Body of pancreas (tissue), 4 donors: ENCODE measurements around the gene SLK. TPM values are rescaled to one million over a fixed set of nuclear protein-coding genes. Genes with fewer than 3 reads are reported as not detected.

Source experiments
- ATAC-seq: fragments of 150-250 bp; one replicate; pipeline ENCODE4 v1.9.1; 2016
- DNase-seq, 4 donors: peaks; one replicate each; pipeline ENCODE4 v3.0.0-alpha.2; 2019
- H3K27ac ChIP-seq, 4 donors: fragments of 200-600 bp; sonication (generic); 1 replicate in 3 of 4; 2 replicates in 1 of 4; pipeline versions ENCODE4 v1.5.1 to v1.6.1; 2016 to 2019; ENCODE audit warnings: mild to moderate bottlenecking in 1 of 4, mixed read lengths in 1 of 4, moderate library complexity in 1 of 4
- H3K27me3 ChIP-seq, 2 donors: fragments of 200-600 bp; sonication (generic); one replicate each; pipeline ENCODE4 v1.6.0; 2016; ENCODE audit warnings: mild to moderate bottlenecking in 1 of 2
- H3K36me3 ChIP-seq, 2 donors: fragments of 200-600 bp; sonication (generic); replicated peaks in 1 of 2; 2 replicates each; pipeline ENCODE4 v1.5.1; 2016; ENCODE audit warnings: low read depth in 2 of 2; ENCODE audit not compliant: insufficient read depth in 1 of 2
- H3K4me1 ChIP-seq: fragments of 200-600 bp; sonication (generic); one replicate; pipeline ENCODE4 v1.6.0; 2016
- H3K4me3 ChIP-seq, 2 donors: fragments of 200-600 bp; sonication (generic); 1 replicate in 1 of 2; 2 replicates in 1 of 2; pipeline ENCODE4 v1.5.1; 2016 to 2019
- H3K9me3 ChIP-seq, 3 donors: fragments of 200-600 bp; sonication (generic); 1 replicate in 2 of 3; 2 replicates in 1 of 3; pipeline ENCODE4 v1.5.1; 2016
- POLR2A ChIP-seq, 3 donors: fragments of 450-650 bp; IDR thresholded peaks; one replicate each; pipeline ENCODE4 v1.6.1; 2016; ENCODE audit warnings: antibody characterized with exemption in 3 of 3, mild to moderate bottlenecking in 2 of 3
- WGBS, 2 donors: methylation state at CpG; one replicate each; pipeline ENCODE4 v1.1.5; 2017; 5-methylcytosine and 5-hydroxymethylcytosine counted together
- intact Hi-C: fragments of 100-400 bp; cut with DNase I; formaldehyde crosslinking; loops from one replicate; pipeline ENCODE4 v1.15.1; 2023
- total RNA-seq, 2 donors: library from RNA; depleted of rRNA; stranded (reverse); fragments of >200 nt; gene quantifications; one replicate each; pipeline ENCODE4 v1.1.0, GENCODE V29; 2016
- TF ChIP-seq, protein P1 (sequence below), 7 experiments: fragments of 450-650 bp in 4 of 7; fragments of 200-600 bp in 3 of 7; sonication (generic) in 3 of 7; IDR thresholded peaks; one replicate each; pipeline ENCODE4 v1.5.1; 2016 to 2019; ENCODE audit warnings: antibody characterized with exemption in 7 of 7

The SLK gene
- total RNA-seq, 2 donors from 2014 or later, result 23.7 to 25.9 TPM

DNA sequence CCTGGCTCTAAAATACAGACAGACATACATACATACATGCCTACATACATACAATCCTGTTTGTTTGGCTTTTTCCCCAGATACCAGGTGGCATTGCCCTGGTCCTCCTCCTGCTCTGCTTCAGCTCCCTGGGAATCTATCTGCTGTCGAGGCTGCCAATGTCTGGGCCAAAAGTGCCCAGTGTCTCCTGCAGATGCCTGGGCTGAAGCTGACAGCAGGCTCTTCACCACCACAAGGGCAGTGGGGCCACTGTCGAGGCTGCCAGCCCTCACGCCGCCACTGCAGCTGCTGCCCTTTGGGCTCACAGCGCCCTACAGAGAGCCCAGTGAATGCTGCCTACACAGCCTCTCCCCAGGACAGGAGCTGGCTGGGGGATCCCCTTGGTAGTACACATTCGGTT is 30.9 kb upstream of the SLK start:
- 80 to 85% methylated on average over 5 to 6 of the region's 6 CpGs for WGBS, 2 donors
- no peaks in the 10 kb centered on the region for H3K9me3 ChIP-seq
- DNase-seq, result no peak

DNA sequence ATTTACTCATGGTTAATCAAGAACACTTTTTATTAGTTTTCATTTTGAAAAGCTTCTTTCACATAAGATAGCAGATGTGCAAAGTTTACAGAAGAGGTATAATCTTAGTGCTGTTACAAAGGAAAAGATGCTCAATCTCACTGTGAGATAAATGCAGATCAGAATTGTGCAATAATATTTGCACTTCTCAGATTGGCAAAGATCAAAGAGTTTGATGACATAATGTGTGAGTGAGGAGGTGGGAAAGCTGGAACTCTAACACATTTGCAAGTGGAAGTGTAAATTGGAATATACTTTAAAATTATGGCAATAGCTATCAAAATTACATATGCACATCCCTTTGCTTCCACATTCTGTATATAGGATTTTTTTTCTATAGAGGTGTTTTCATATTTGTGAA is 27.4 kb upstream of the SLK start:
- Histone ChIP-seq H3K4me3 (no peak overlapping the region), H3K27me3 (no peaks in the 10 kb centered on the region), H3K27ac (no peak overlapping the region), H3K36me3 (no peaks in the 10 kb centered on the region), H3K4me1 (no peaks in the 10 kb centered on the region), H3K9me3 (no peaks in the 10 kb centered on the region)
- intact Hi-C loops, result no loop called here
- no peak for DNase-seq
- no peak for TF ChIP-seq POLR2A (IDR thresholded peaks at IDR 0.05)
- TF ChIP-seq, protein P1, sequence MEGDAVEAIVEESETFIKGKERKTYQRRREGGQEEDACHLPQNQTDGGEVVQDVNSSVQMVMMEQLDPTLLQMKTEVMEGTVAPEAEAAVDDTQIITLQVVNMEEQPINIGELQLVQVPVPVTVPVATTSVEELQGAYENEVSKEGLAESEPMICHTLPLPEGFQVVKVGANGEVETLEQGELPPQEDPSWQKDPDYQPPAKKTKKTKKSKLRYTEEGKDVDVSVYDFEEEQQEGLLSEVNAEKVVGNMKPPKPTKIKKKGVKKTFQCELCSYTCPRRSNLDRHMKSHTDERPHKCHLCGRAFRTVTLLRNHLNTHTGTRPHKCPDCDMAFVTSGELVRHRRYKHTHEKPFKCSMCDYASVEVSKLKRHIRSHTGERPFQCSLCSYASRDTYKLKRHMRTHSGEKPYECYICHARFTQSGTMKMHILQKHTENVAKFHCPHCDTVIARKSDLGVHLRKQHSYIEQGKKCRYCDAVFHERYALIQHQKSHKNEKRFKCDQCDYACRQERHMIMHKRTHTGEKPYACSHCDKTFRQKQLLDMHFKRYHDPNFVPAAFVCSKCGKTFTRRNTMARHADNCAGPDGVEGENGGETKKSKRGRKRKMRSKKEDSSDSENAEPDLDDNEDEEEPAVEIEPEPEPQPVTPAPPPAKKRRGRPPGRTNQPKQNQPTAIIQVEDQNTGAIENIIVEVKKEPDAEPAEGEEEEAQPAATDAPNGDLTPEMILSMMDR (IDR thresholded peaks at IDR 0.05), result no peak
- no peak for ATAC-seq

More for the DNA sequence above, 30.9 kb upstream of the SLK start:
- Histone ChIP-seq H3K4me1 (peaks cover 12% of the 10 kb centered on the region), H3K36me3 (no peaks in the 10 kb centered on the region), H3K27ac (no peak overlapping the region), H3K4me3 (no peak overlapping the region), H3K27me3 (no peaks in the 10 kb centered on the region)
- intact Hi-C loops, result no loop called here
- no peak for ATAC-seq
- TF ChIP-seq, protein P1 (IDR thresholded peaks at IDR 0.05), result no peak
- no peak for TF ChIP-seq POLR2A (IDR thresholded peaks at IDR 0.05)

DNA sequence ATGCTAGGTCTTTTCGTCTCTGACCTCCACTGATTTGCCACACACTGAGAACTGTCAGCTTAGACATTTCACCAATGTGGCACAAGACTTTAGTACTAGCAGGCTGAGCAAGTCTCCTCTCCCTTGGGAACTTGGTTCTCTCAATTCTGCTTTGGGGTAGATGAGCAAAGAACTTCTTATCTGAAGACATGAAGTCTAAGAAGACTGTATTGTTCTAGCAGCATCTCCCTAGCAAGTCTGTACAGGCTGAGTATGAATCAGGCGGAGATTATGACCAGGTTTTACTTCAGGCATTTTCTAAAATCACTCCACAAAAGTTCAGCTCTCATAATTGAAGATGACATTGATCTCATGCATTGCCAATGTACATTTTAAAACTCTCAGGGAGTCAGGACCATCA is 25.1 kb upstream of the SLK start:
- WGBS, 2 donors, result 78 to 83% methylated on average over 2 of the region's 2 CpGs
- ATAC-seq, result no peak
- DNase-seq, result no peak

DNA sequence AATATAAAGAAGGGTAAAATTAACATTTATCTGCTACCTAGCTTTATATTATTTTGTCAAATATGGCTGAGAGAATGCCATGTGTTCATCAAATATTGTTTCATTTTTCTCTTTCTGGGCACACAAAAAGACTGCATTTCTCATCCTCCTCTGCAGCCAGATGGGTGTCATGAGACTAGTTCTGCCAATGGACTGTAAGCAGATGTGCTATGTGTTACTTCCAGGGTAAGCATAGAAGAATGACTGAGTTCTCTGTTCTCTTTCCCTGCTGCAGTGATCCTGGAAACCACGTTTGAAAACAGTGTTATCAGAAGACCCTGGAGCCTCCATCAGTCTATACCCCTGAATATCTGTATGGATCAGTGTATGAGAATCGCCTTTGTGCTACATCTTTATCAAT is 24.1 kb upstream of the SLK start:
- intact Hi-C loops, result no loop called here
- 56 to 65% methylated on average over 2 of the region's 2 CpGs for WGBS, 2 donors

More for the DNA sequence above, 25.1 kb upstream of the SLK start:
- H3K4me3 ChIP-seq, result no peak overlapping the region
- intact Hi-C loops, result no loop called here
- no peak for TF ChIP-seq POLR2A (IDR thresholded peaks at IDR 0.05)
- TF ChIP-seq, protein P1 (IDR thresholded peaks at IDR 0.05), result no peak
- H3K27ac ChIP-seq, result no peak overlapping the region
- H3K36me3 ChIP-seq, result no peaks in the 10 kb centered on the region
- no peaks in the 10 kb centered on the region for H3K9me3 ChIP-seq
- H3K4me1 ChIP-seq, result no peaks in the 10 kb centered on the region
- no peaks in the 10 kb centered on the region for H3K27me3 ChIP-seq

More for the DNA sequence above, 24.1 kb upstream of the SLK start:
- Histone ChIP-seq H3K9me3 (no peaks in the 10 kb centered on the region), H3K27ac (no peak overlapping the region), H3K27me3 (no peaks in the 10 kb centered on the region), H3K4me1 (no peaks in the 10 kb centered on the region), H3K4me3 (no peak overlapping the region), H3K36me3 (no peaks in the 10 kb centered on the region)
- TF ChIP-seq POLR2A (IDR thresholded peaks at IDR 0.05), result no peak
- TF ChIP-seq, protein P1 (IDR thresholded peaks at IDR 0.05), result no peak
- DNase-seq (no peak), ATAC-seq (no peak)
